ENCODE measurements around the gene MX2. TPM values are rescaled to one million over a fixed set of nuclear protein-coding genes. Genes with fewer than 3 reads are reported as not detected.
"Not testable (repeated sequence)": the region's sequence is repeated elsewhere in the genome, so short reads cannot be mapped to it uniquely, and the experiment has no call there.

Gene MX2
- total and polyA plus RNA-seq, 9 of the 15 experiments (the other 6 are each of a cell fraction or from before 2014, with no cell fraction given) = 0.10 to 0.95 (median 0.47) TPM; not detected in 1

- no peak for TF ChIP-seq THRA (IDR thresholded peaks at IDR 0.05)
- no peak for TF ChIP-seq ZBTB26 (CRISPR knock-in tag; IDR thresholded peaks at IDR 0.05)
- no peak for TF ChIP-seq NFATC3 (IDR thresholded peaks at IDR 0.05)
- TF ChIP-seq IRF1 (CRISPR knock-in tag; IDR thresholded peaks at IDR 0.05; ENCODE audit: borderline replicate concordance) = no peak
- no peak for TF ChIP-seq NRF1 (conservative IDR thresholded peaks at IDR 0.05 in 1 of 2, IDR thresholded peaks at IDR 0.05 in 1 of 2)
- no peak for TF ChIP-seq ZNF696 (CRISPR knock-in tag; conservative IDR thresholded peaks at IDR 0.05)
Measured at GRCh38 chr21:41361786-41362604, at the start of gene MX2 (continued).

- H3K27me3 ChIP-seq (ENCODE audit: control insufficient read depth in 2 of 2, insufficient read depth in 2 of 2, low read length in 2 of 2) = peaks cover 7 to 30% of the 10 kb centered on the region in 2 experiments; a peak in 3 of 5 replicates
- WGBS (ENCODE audit: insufficient coverage, low coverage, missing lambda C conversion rate) = 0% methylated on average over 4 of the region's 8 CpGs
- H3K27ac ChIP-seq (ENCODE audit: extremely low read depth, low read depth, low read length); BruUV-seq (replicated peaks); H3K4me1 ChIP-seq (replicated peaks in 1 of 2; ENCODE audit: control insufficient read depth in 2 of 2, insufficient read depth in 2 of 2, low read length in 2 of 2); DNase-seq (ENCODE audit: extremely low read depth in 1 of 4, low spot score in 3 of 4); H2AFZ ChIP-seq (ENCODE audit: low read depth, low read length); ATAC-seq; H3K9ac ChIP-seq (ENCODE audit: insufficient read depth in 1 of 2, low read depth in 2 of 2, low read length in 2 of 2); H3K4me3 ChIP-seq; H3K36me3 ChIP-seq (ENCODE audit: control insufficient read depth, insufficient read depth, low read length); H3K4me2 ChIP-seq (ENCODE audit: insufficient read depth, low read length); CTCF ChIA-PET (ENCODE audit: low intra/inter-chr PET ratio); FAIRE-seq; in situ Hi-C loops (cut with MboI); H3K9me1 ChIP-seq (ENCODE audit: control insufficient read depth, insufficient read depth, low read length); intact Hi-C loops (cut with micrococcal nuclease); H3K79me2 ChIP-seq (ENCODE audit: control insufficient read depth, insufficient read depth, low read length); H4K20me1 ChIP-seq (replicated peaks; ENCODE audit: control insufficient read depth, insufficient read depth, low read length); H3K9me3 ChIP-seq (replicated peaks; ENCODE audit: control insufficient read depth, insufficient read depth, low read depth, low read length): not testable (repeated sequence)
- POLR2A ChIA-PET = interaction anchor here (0.6 kb wide), 2 partner anchors 21 to 25 kb away, joined by 3 read pairs; no protein-coding TSS in a partner anchor
Measured at GRCh38 chr21:41313285-41314164, 48.3 kb upstream of the MX2 start.

Data from K562 (cell line).